HCT116 (cell line): ENCODE data around the gene SORL1. TPM values are rescaled to one million over a fixed set of nuclear protein-coding genes. Genes with fewer than 3 reads are reported as not detected.

Source experiments
- ATAC-seq: fragments of 200-7000 bp; cut with Tn5 transposase; 2 replicates; pipeline ENCODE4 v1.9.1; 2020; ENCODE audit warnings: mild to moderate bottlenecking, moderate library complexity
- BruUV-seq: library from RNA; stranded (reverse); fragments of 400-500 nt; replicated peaks from 2 replicates; lab custom pipeline; 2021; lab: Mats Ljungman, UMichigan
- CTCF ChIA-PET: fragments of 300-600 bp; sonication (Branson Sonifier 250); formaldehyde crosslinking; loops from one replicate; lab custom pipeline; 2021; ENCODE audit warnings: antibody characterized with exemption; lab: Charles Lee
- POLR2A ChIA-PET: fragments of 300-600, 350-600 bp; sonication (Branson Sonifier 250); formaldehyde crosslinking; loops from one replicate; lab custom pipeline; 2021; ENCODE audit warnings: antibody characterized with exemption; lab: Charles Lee
- RAD21 ChIA-PET, 2 experiments: fragments of 300-600 bp; sonication (Branson Sonifier 250); formaldehyde crosslinking; loops; one replicate each; lab custom pipeline; 2023; ENCODE audit warnings: low total read pairs in 2 of 2; ENCODE audit not compliant: uncharacterized antibody in 2 of 2, unreplicated experiment in 2 of 2, low non-redundant PET in 1 of 2; lab: Charles Lee
- DNase-seq: peaks from one replicate; pipeline ENCODE4 v3.0.0-alpha.2; 2010; ENCODE audit warnings: low read depth, low spot score
- H2AFZ ChIP-seq: fragments of 200-600 bp; shearing (Covaris generic), sonication (generic); 2 replicates; pipeline ENCODE4 v1.6.1; 2017; ENCODE audit warnings: low read depth, mixed run types, mixed read lengths, antibody characterized with exemption, low read length; ENCODE audit not compliant: poor library complexity, severe bottlenecking
- H3K27ac ChIP-seq: 2 replicates; pipeline ENCODE4 v1.5.1; 2012; ENCODE audit warnings: low read depth, low read length
- H3K27me3 ChIP-seq: fragments of 200-600 bp; sonication (generic); 2 replicates; pipeline ENCODE4 v1.6.1; 2016; ENCODE audit warnings: mixed run types, low read length, mixed read lengths; ENCODE audit not compliant: insufficient read depth
- H3K36me3 ChIP-seq, 2 experiments: fragments of 200-500 bp in 1 of 2; fragments of 200-600 bp in 1 of 2; sonication (Bioruptor generic) in 1 of 2; sonication (generic) in 1 of 2; 2 replicates each; pipeline versions ENCODE4 v1.5.1 to v1.6.1; 2014 to 2016; ENCODE audit warnings: low read length in 2 of 2, inconsistent platforms in 1 of 2, mixed read lengths in 1 of 2, mixed run types in 1 of 2; ENCODE audit not compliant: insufficient read depth in 2 of 2, control insufficient read depth in 1 of 2
- H3K4me1 ChIP-seq, 2 experiments: fragments of 200-600 bp in 1 of 2; sonication (generic) in 1 of 2; 2 replicates each; pipeline versions ENCODE4 v1.5.1 to v1.6.1; 2012 to 2017; ENCODE audit warnings: low read length in 2 of 2, inconsistent platforms in 1 of 2, mild to moderate bottlenecking in 1 of 2, mixed read lengths in 1 of 2, mixed run types in 1 of 2, moderate library complexity in 1 of 2; ENCODE audit not compliant: insufficient read depth in 2 of 2, control insufficient read depth in 1 of 2
- H3K4me2 ChIP-seq: fragments of 200-600 bp; sonication (generic); 2 replicates; pipeline ENCODE4 v1.6.1; 2017; ENCODE audit warnings: mixed run types, low read length, mixed read lengths
- H3K4me3 ChIP-seq, 2 experiments: fragments of 200-600 bp in 1 of 2; sonication (generic) in 1 of 2; replicated peaks in 1 of 2; 2 replicates each; pipeline ENCODE4 v1.5.1; 2011 to 2016; ENCODE audit warnings: low read length in 2 of 2, control low read depth in 1 of 2, low read depth in 1 of 2, mild to moderate bottlenecking in 1 of 2, mixed read lengths in 1 of 2, mixed run types in 1 of 2
- H3K79me2 ChIP-seq: fragments of 200-600 bp; sonication (generic); 2 replicates; pipeline ENCODE4 v1.6.1; 2017; ENCODE audit warnings: mild to moderate bottlenecking, mixed run types, low read length, moderate library complexity, mixed read lengths; ENCODE audit not compliant: insufficient read depth
- H3K9ac ChIP-seq: fragments of 200-600 bp; sonication (generic); 2 replicates; pipeline ENCODE4 v1.6.1; 2016; ENCODE audit warnings: low read length, mixed read lengths
- H3K9me2 ChIP-seq: fragments of 200-600 bp; sonication (generic), shearing (Covaris generic); 2 replicates; pipeline ENCODE4 v1.6.1; 2017; ENCODE audit warnings: mixed run types, mild to moderate bottlenecking, moderate library complexity; ENCODE audit not compliant: insufficient read depth
- H3K9me3 ChIP-seq, 2 experiments: fragments of 200-500 bp in 1 of 2; fragments of 200-600 bp in 1 of 2; sonication (Bioruptor generic) in 1 of 2; sonication (generic) in 1 of 2; 2 replicates each; pipeline ENCODE4 v1.6.1; 2014 to 2017; ENCODE audit warnings: low read length in 2 of 2, mixed read lengths in 2 of 2, inconsistent platforms in 1 of 2, low read depth in 1 of 2, mild to moderate bottlenecking in 1 of 2, mixed run types in 1 of 2, moderate library complexity in 1 of 2; ENCODE audit not compliant: control insufficient read depth in 1 of 2, insufficient read depth in 1 of 2
- H4K20me1 ChIP-seq: fragments of 200-600 bp; sonication (generic), shearing (Covaris generic); 2 replicates; pipeline ENCODE4 v1.6.1; 2017; ENCODE audit warnings: mixed run types, mild to moderate bottlenecking, moderate library complexity; ENCODE audit not compliant: insufficient read depth
- ATF3 ChIP-seq: IDR thresholded peaks from 2 replicates; pipeline ENCODE4 v1.6.1; 2012
- CTCF ChIP-seq, 3 experiments: fragments of 200-600 bp in 1 of 3; sonication (generic) in 1 of 3; IDR thresholded peaks in 2 of 3; conservative IDR thresholded peaks in 1 of 3; 2 replicates each; pipeline ENCODE4 v1.5.1; 2012 to 2017; ENCODE audit warnings: low read depth in 2 of 3, low read length in 2 of 3, antibody characterized with exemption in 1 of 3, borderline replicate concordance in 1 of 3, control low read depth in 1 of 3, mild to moderate bottlenecking in 1 of 3, mixed read lengths in 1 of 3, mixed run types in 1 of 3, moderate library complexity in 1 of 3; ENCODE audit not compliant: insufficient read depth in 1 of 3
- EGR1 ChIP-seq: IDR thresholded peaks from 2 replicates; pipeline ENCODE4 v1.6.1; 2012; ENCODE audit warnings: low read depth
- EZH2 ChIP-seq: fragments of 200-600 bp; sonication (generic); IDR thresholded peaks from 2 replicates; pipeline ENCODE4 v1.6.1; 2017; ENCODE audit warnings: antibody characterized with exemption, mixed run types
- FOSL1 ChIP-seq: IDR thresholded peaks from 2 replicates; pipeline ENCODE4 v1.6.1; 2012; ENCODE audit warnings: low read depth
- JUND ChIP-seq: IDR thresholded peaks from 2 replicates; pipeline ENCODE4 v1.6.1; 2012
- POLR2A ChIP-seq: IDR thresholded peaks from 2 replicates; pipeline ENCODE4 v1.7.0; 2011; ENCODE audit warnings: borderline replicate concordance; ENCODE audit not compliant: insufficient read depth, insufficient read length; ENCODE audit errors: extremely low read depth
- SRF ChIP-seq: IDR thresholded peaks from 2 replicates; pipeline ENCODE4 v1.6.1; 2012; ENCODE audit warnings: low read depth
- ZBTB33 ChIP-seq: IDR thresholded peaks from 2 replicates; pipeline ENCODE4 v1.6.1; 2011; ENCODE audit warnings: mild to moderate bottlenecking, low read length, moderate library complexity; ENCODE audit not compliant: insufficient replicate concordance; ENCODE audit errors: extremely low read depth
- intact Hi-C: fragments of 100-400 bp; cut with micrococcal nuclease; formaldehyde crosslinking; loops from 2 replicates; pipeline ENCODE4 v1.10.0; 2022
- total RNA-seq: library from RNA; stranded (reverse); gene quantifications from one replicate; pipeline ENCODE4 v1.2.1, GENCODE V29; 2021; ENCODE audit not compliant: unreplicated experiment

Gene SORL1
- total RNA-seq, 1 experiment from 2014 or later: 17.4 TPM

- TF ChIP-seq CTCF (IDR thresholded peaks at IDR 0.05 in 2 of 3, conservative IDR thresholded peaks at IDR 0.05 in 1 of 3; ENCODE audit: borderline replicate concordance in 1 of 3, insufficient read depth in 1 of 3, low read depth in 2 of 3, low read length in 2 of 3) (no peak), ATF3 (no peak), FOSL1 (no peak)
- TF ChIP-seq, all 23 proteins: peak for 0
Measured at GRCh38 chr11:121448431-121448941, 3.6 kb upstream of the SORL1 start (continued).

- intact Hi-C loops: no loop called here
- no TSS peak for BruUV-seq
Measured at GRCh38 chr11:121449123-121449522, 3.0 kb upstream of the SORL1 start.

More at GRCh38 chr11:121449123-121449522, 3.0 kb upstream of the SORL1 start:
- H3K36me3 ChIP-seq: no peaks in the 10 kb centered on the region
- no peaks in the 10 kb centered on the region for H4K20me1 ChIP-seq
- no peak overlapping the region for H3K4me3 ChIP-seq
- peaks cover 8 to 16% of the 10 kb centered on the region in 2 experiments; a peak in 3 of 4 replicates for H3K4me1 ChIP-seq
- TF ChIP-seq POLR2A: no peak
- no peak for TF ChIP-seq EGR1
- TF ChIP-seq SRF: no peak
- no peak for TF ChIP-seq JUND
- TF ChIP-seq EZH2: no peak
- TF ChIP-seq ZBTB33: no peak
- no peak for TF ChIP-seq FOSL1
- H3K27me3 ChIP-seq: no peaks in the 10 kb centered on the region
- H3K4me2 ChIP-seq: no peak overlapping the region
- no peak overlapping the region for H3K9ac ChIP-seq
- no peak for DNase-seq
- ATAC-seq: no peak
- H3K79me2 ChIP-seq: no peaks in the 10 kb centered on the region
- H3K9me2 ChIP-seq: no peaks in the 10 kb centered on the region
- ChIA-PET CTCF (no interaction called here), RAD21 (no interaction called here), POLR2A (no interaction called here)
- H3K27ac ChIP-seq: no peak overlapping the region
- H3K9me3 ChIP-seq: no peaks in the 10 kb centered on the region
- H2AFZ ChIP-seq: no peak overlapping the region
